GM23338 (cell line): ENCODE measurements around the gene CRYGD. TPM values are rescaled to one million over a fixed set of nuclear protein-coding genes. Genes with fewer than 3 reads are reported as not detected.
"Not testable (repeated sequence)": the region's sequence is repeated elsewhere in the genome, so short reads cannot be mapped to it uniquely, and the experiment has no call there.

Source experiments
- ATAC-seq: fragments of 200-7000 bp; cut with Tn5 transposase; 3 replicates; pipeline ENCODE4 v1.9.1; 2020
- DNase-seq: peaks from one replicate; pipeline ENCODE4 v3.0.0-alpha.2; 2015; ENCODE audit warnings: low spot score
- H2AFZ ChIP-seq: fragments of 200-600 bp; sonication (generic); 2 replicates; pipeline ENCODE4 v1.8.0; 2016; ENCODE audit warnings: antibody characterized with exemption, mild to moderate bottlenecking, moderate library complexity
- H3F3A ChIP-seq: fragments of 200-600 bp; sonication (generic); replicated peaks from 2 replicates; pipeline ENCODE4 v1.8.0; 2017; ENCODE audit warnings: antibody characterized with exemption, mixed run types, low read depth
- H3K27ac ChIP-seq: fragments of 200-600 bp; sonication (generic); 2 replicates; pipeline ENCODE4 v1.6.1; 2016; ENCODE audit warnings: low read depth
- H3K27me3 ChIP-seq: fragments of 200-600 bp; sonication (generic); 2 replicates; pipeline ENCODE4 v1.8.0; 2016; ENCODE audit warnings: mild to moderate bottlenecking, mixed run types, moderate library complexity; ENCODE audit not compliant: insufficient read depth
- H3K36me3 ChIP-seq: fragments of 200-600 bp; sonication (generic); 2 replicates; pipeline ENCODE4 v1.8.0; 2016; ENCODE audit warnings: mild to moderate bottlenecking; ENCODE audit not compliant: insufficient read depth
- H3K4me1 ChIP-seq: fragments of 200-600 bp; sonication (generic); 2 replicates; pipeline ENCODE4 v1.8.0; 2016; ENCODE audit warnings: mild to moderate bottlenecking, moderate library complexity; ENCODE audit not compliant: insufficient read depth
- H3K4me2 ChIP-seq: fragments of 200-600 bp; sonication (generic); 2 replicates; pipeline ENCODE4 v1.7.1; 2017; ENCODE audit warnings: mixed run types
- H3K4me3 ChIP-seq: fragments of 200-600 bp; sonication (generic); 2 replicates; pipeline ENCODE4 v1.6.1; 2016; ENCODE audit warnings: mixed run types
- H3K79me2 ChIP-seq: fragments of 200-600 bp; sonication (generic); replicated peaks from 2 replicates; pipeline ENCODE4 v1.8.0; 2017; ENCODE audit warnings: mild to moderate bottlenecking; ENCODE audit not compliant: insufficient read depth
- H3K9me2 ChIP-seq: fragments of 200-600 bp; sonication (generic); 2 replicates; pipeline ENCODE4 v1.8.0; 2017; ENCODE audit not compliant: insufficient read depth
- H4K20me1 ChIP-seq: fragments of 200-600 bp; sonication (generic); replicated peaks from 2 replicates; pipeline ENCODE4 v1.8.0; 2017; ENCODE audit warnings: mild to moderate bottlenecking; ENCODE audit not compliant: insufficient read depth
- H3K27ac Mint-ChIP-seq: 2 replicates; pipeline ENCODE4 v1.8.0; 2020; ENCODE audit warnings: inconsistent platforms, mild to moderate bottlenecking, moderate library complexity, mixed read lengths
- H3K27me3 Mint-ChIP-seq: 3 replicates; pipeline ENCODE4 v1.8.0; 2022; ENCODE audit warnings: low read depth, mild to moderate bottlenecking, moderate library complexity, mixed read lengths, inconsistent platforms; ENCODE audit not compliant: insufficient read depth, poor library complexity
- H3K36me3 Mint-ChIP-seq: 3 replicates; pipeline ENCODE4 v1.8.0; 2021; ENCODE audit warnings: low read depth, mild to moderate bottlenecking, inconsistent platforms, moderate library complexity, mixed read lengths
- H3K4me1 Mint-ChIP-seq: 3 replicates; pipeline ENCODE4 v1.8.0; 2020; ENCODE audit warnings: mild to moderate bottlenecking, inconsistent platforms, mixed read lengths
- H3K4me3 Mint-ChIP-seq: 3 replicates; pipeline ENCODE4 v1.8.0; 2021; ENCODE audit warnings: moderate library complexity, mild to moderate bottlenecking, inconsistent platforms, mixed read lengths
- H3K9me3 Mint-ChIP-seq: 3 replicates; pipeline ENCODE4 v1.8.0; 2020; ENCODE audit warnings: moderate library complexity, mild to moderate bottlenecking, inconsistent platforms, mixed read lengths
- CREB1 ChIP-seq: fragments of 250-450 bp; sonication (Bioruptor Pico); IDR thresholded peaks from 2 replicates; pipeline ENCODE4 v1.5.0; 2020; ENCODE audit warnings: low read depth, mild to moderate bottlenecking, moderate library complexity
- EZH2 ChIP-seq: fragments of 200-600 bp; sonication (generic); IDR thresholded peaks from one replicate; pipeline ENCODE4 v1.8.0; 2017; ENCODE audit warnings: antibody characterized with exemption, mild to moderate bottlenecking, low read depth; ENCODE audit not compliant: unreplicated experiment
- EZH2phosphoT487 ChIP-seq: fragments of 200-600 bp; sonication (generic); IDR thresholded peaks from one replicate; pipeline ENCODE4 v1.8.1; 2018; ENCODE audit warnings: antibody characterized with exemption; ENCODE audit not compliant: unreplicated experiment
- JUNB ChIP-seq: IDR thresholded peaks from one replicate; pipeline ENCODE4 v1.6.1; 2016; ENCODE audit warnings: antibody characterized with exemption; ENCODE audit not compliant: unreplicated experiment
- NANOG ChIP-seq: IDR thresholded peaks from 2 replicates; pipeline ENCODE4 v1.6.1; 2016; ENCODE audit warnings: antibody characterized with exemption, borderline replicate concordance
- POLR2AphosphoS5 ChIP-seq: IDR thresholded peaks from 2 replicates; pipeline ENCODE4 v1.6.1; 2016; ENCODE audit warnings: antibody characterized with exemption, low read depth
- STAT1 ChIP-seq: IDR thresholded peaks from one replicate; pipeline ENCODE4 v1.6.1; 2016; ENCODE audit warnings: antibody characterized with exemption; ENCODE audit not compliant: unreplicated experiment
- ZNF114 ChIP-seq: fragments of 250-450 bp; sonication (Bioruptor Pico); IDR thresholded peaks from 2 replicates; pipeline ENCODE4 v1.5.0; 2020; ENCODE audit warnings: mild to moderate bottlenecking, moderate library complexity
- ZNF331 ChIP-seq: fragments of 250-450 bp; sonication (Bioruptor Pico); IDR thresholded peaks from 2 replicates; pipeline ENCODE4 v1.5.0; 2020; ENCODE audit warnings: low read depth, mild to moderate bottlenecking, moderate library complexity
- polyA plus RNA-seq: library from polyadenylated mRNA; unstranded; fragments of >200 nt; fragmentation: Nextera tagmentation; extraction: Ambion mirVana; gene quantifications from 2 replicates; pipeline ENCODE4 v1.2.1, GENCODE V29; 2016
- total RNA-seq: library from RNA; depleted of rRNA; stranded (reverse); fragments of >200 nt; shearing (Covaris generic); gene quantifications from 2 replicates; pipeline ENCODE4 v1.2.3, GENCODE V29; 2014
- TF ChIP-seq, protein P1 (sequence below): IDR thresholded peaks from one replicate; pipeline ENCODE4 v1.6.1; 2018; ENCODE audit warnings: antibody characterized with exemption; ENCODE audit not compliant: unreplicated experiment
- TF ChIP-seq, protein P2 (sequence below): IDR thresholded peaks from 2 replicates; pipeline ENCODE4 v1.6.1; 2016; ENCODE audit warnings: antibody characterized with exemption

The CRYGD gene
- total and polyA plus RNA-seq, 2 experiments from 2014 or later, result 3.4 to 23.9 TPM

DNA sequence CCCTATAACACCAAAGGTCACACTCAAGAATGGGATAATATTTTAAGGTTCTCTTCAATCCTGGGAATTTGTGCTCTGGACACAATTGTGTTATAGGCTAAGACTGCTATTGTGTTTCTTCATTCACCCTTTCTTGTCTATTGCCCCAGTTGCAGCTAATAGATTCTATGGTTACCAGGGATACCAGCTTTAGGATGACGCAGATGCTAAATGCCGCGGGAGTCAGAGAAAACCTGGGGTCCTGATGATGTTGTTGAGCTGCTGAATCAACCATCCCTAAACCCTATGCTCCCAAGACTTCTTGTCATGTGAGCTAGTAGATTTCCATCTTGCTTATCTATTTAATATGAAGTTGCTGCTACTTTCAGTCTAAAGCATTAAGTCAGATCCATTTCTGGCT, 5.4 kb downstream of the CRYGD start (continued):
- TF ChIP-seq, protein P1, sequence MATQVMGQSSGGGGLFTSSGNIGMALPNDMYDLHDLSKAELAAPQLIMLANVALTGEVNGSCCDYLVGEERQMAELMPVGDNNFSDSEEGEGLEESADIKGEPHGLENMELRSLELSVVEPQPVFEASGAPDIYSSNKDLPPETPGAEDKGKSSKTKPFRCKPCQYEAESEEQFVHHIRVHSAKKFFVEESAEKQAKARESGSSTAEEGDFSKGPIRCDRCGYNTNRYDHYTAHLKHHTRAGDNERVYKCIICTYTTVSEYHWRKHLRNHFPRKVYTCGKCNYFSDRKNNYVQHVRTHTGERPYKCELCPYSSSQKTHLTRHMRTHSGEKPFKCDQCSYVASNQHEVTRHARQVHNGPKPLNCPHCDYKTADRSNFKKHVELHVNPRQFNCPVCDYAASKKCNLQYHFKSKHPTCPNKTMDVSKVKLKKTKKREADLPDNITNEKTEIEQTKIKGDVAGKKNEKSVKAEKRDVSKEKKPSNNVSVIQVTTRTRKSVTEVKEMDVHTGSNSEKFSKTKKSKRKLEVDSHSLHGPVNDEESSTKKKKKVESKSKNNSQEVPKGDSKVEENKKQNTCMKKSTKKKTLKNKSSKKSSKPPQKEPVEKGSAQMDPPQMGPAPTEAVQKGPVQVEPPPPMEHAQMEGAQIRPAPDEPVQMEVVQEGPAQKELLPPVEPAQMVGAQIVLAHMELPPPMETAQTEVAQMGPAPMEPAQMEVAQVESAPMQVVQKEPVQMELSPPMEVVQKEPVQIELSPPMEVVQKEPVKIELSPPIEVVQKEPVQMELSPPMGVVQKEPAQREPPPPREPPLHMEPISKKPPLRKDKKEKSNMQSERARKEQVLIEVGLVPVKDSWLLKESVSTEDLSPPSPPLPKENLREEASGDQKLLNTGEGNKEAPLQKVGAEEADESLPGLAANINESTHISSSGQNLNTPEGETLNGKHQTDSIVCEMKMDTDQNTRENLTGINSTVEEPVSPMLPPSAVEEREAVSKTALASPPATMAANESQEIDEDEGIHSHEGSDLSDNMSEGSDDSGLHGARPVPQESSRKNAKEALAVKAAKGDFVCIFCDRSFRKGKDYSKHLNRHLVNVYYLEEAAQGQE, result no peak
- TF ChIP-seq JUNB (no peak), STAT1 (no peak), CREB1 (no peak), ZNF331 (no peak), EZH2 (no peak)

DNA sequence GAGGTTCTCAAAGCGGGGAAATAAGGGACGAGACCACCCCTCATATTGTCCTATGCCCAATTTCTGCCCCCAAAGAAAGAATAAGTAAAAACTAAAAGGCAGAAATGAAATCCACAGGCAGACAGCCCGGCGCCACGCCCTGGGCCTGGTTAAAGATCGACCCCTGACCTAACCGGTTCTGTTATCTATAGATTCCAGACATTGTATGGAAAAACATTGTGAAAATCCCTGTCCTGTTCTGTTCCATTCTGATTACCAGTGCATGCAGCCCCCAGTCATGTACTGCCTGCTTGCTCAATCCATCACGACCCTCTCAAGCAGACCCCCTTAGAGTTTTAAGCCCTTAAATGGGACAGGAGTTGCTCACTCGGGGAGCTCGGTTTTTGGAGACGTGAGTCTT, 6.9 kb downstream of the CRYGD start:
- Mint-ChIP-seq H3K4me1 (peaks cover 13% of the 10 kb centered on the region), H3K27me3 (peaks cover 10% of the 10 kb centered on the region)
- H3K36me3 ChIP-seq, H3K4me3 Mint-ChIP-seq, H3K9me2 ChIP-seq, H3K79me2 ChIP-seq, H3K27me3 ChIP-seq, H3K36me3 Mint-ChIP-seq, H3K4me2 ChIP-seq, H3F3A ChIP-seq, H2AFZ ChIP-seq, ATAC-seq, H3K27ac Mint-ChIP-seq, H3K9me3 Mint-ChIP-seq, H4K20me1 ChIP-seq, H3K4me3 ChIP-seq, DNase-seq, H3K27ac ChIP-seq: not testable (repeated sequence)
- H3K4me1 ChIP-seq, result peaks cover 19% of the 10 kb centered on the region

GRCh38 chr2:208112969-208113368, 11.4 kb downstream of the CRYGD start:
- H3K27ac ChIP-seq, result peak overlapping the region; percentile 60; the same call in 1 of the 2 replicates
- H3K27ac Mint-ChIP-seq, result 0 out of 2 replicates have a peak overlapping the region, but pooled peaks have one; percentile 62
- TF ChIP-seq CREB1 (no peak), NANOG (no peak), POLR2AphosphoS5 (peak; percentile 81), JUNB (no peak), ZNF331 (no peak), EZH2phosphoT487 (no peak), ZNF114 (CRISPR knock-in tag) (no peak)
- TF ChIP-seq, protein P1, result no peak
- TF ChIP-seq, protein P2, sequence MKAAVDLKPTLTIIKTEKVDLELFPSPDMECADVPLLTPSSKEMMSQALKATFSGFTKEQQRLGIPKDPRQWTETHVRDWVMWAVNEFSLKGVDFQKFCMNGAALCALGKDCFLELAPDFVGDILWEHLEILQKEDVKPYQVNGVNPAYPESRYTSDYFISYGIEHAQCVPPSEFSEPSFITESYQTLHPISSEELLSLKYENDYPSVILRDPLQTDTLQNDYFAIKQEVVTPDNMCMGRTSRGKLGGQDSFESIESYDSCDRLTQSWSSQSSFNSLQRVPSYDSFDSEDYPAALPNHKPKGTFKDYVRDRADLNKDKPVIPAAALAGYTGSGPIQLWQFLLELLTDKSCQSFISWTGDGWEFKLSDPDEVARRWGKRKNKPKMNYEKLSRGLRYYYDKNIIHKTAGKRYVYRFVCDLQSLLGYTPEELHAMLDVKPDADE, result no peak

More at GRCh38 chr2:208112969-208113368, 11.4 kb downstream of the CRYGD start:
- Histone ChIP-seq H3K9me2 (no peaks in the 10 kb centered on the region), H3K4me1 (peaks cover 35% of the 10 kb centered on the region), H3K4me3 (peak overlapping the region; percentile 48), H4K20me1 (no peaks in the 10 kb centered on the region), H3K27me3 (no peaks in the 10 kb centered on the region), H3K4me2 (peak overlapping the region; percentile 58), H3K36me3 (no peaks in the 10 kb centered on the region), H2AFZ (peak overlapping the region; percentile 54; the same call in 1 of the 2 replicates), H3F3A (0 out of 2 replicates have a peak, but pooled peaks cover 3% of the 10 kb centered on the region), H3K79me2 (peaks cover 6% of the 10 kb centered on the region)
- DNase-seq (peak; percentile 87), ATAC-seq (peak; percentile 94)
- H3K4me3 Mint-ChIP-seq, result peak overlapping the region; percentile 79
- peaks cover 26% of the 10 kb centered on the region for H3K4me1 Mint-ChIP-seq
- no peaks in the 10 kb centered on the region for H3K9me3 Mint-ChIP-seq
- peaks cover 8% of the 10 kb centered on the region for H3K27me3 Mint-ChIP-seq
- peaks cover 12% of the 10 kb centered on the region; the same call in 2 of the 3 replicates for H3K36me3 Mint-ChIP-seq
